ENCODE results near the gene MGP.

DNA sequence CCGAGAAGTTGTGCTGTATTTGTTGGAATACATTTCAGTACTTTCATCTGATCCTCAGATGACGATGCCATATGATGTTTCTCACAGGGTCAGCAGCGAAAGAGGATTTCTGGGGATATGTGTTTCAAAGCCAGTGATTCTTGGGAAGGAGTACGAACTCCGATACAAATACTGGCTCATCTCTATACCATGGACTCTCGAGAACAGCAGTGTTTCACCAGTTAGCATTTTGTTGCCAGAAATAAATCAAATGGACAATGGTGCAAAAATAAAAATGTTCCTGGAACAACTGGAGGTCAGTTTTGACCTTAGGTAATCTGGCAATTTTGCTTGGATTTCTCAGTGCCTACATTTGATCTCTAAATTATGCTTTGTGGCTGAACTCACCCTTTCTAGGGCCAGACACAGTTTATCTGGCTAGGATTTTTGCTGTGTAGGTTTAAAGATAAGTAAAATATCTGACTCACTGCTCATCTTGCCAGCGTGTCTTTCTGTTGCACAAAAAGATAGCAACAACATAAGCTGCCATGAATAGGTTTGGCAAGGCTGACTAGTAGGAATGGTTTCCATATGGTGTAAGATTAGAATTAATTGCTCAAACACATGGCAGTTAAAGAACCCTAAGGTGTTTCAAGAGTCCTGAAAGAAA is 11.0 kb upstream of the MGP start:
- TF ChIP-seq POLR2AphosphoS5 (IDR thresholded peaks at IDR 0.05; ENCODE audit: low read depth, low read length), result no peak
- no peak for TF ChIP-seq POLR2A (IDR thresholded peaks at IDR 0.05; ENCODE audit: low read depth, low read length)

Measured in GM12892 (cell line).